HepG2 (cell line): Measurements from ENCODE around the gene MXI1. TPM values are rescaled to one million over a fixed set of nuclear protein-coding genes. Genes with fewer than 3 reads are reported as not detected.

Experiments
- CHD2 ChIP-seq: IDR thresholded peaks from 2 replicates; pipeline ENCODE4 v1.6.1; 2011; ENCODE audit warnings: low read depth, low read length, improper control_type of control experiment
- GATAD2A ChIP-seq: IDR thresholded peaks from 2 replicates; pipeline ENCODE4 v1.6.1; 2016
- HHEX ChIP-seq: IDR thresholded peaks from 2 replicates; pipeline ENCODE4 v1.6.1; 2016; ENCODE audit warnings: control low read depth
- KAT8 ChIP-seq: IDR thresholded peaks from 2 replicates; pipeline ENCODE4 v1.6.1; 2016; ENCODE audit warnings: missing genetic modification reagents, missing compliant biosample characterization
- MIXL1 ChIP-seq: IDR thresholded peaks from 2 replicates; pipeline ENCODE4 v1.6.1; 2016
- PCBP1 ChIP-seq: fragments of 200-400 bp; formaldehyde crosslinking; IDR thresholded peaks from 2 replicates; pipeline ENCODE4 v1.6.1; 2017; ENCODE audit warnings: mild to moderate bottlenecking, low read depth, low read length, borderline replicate concordance
- RAD21 ChIP-seq: fragments of 450-650 bp; formaldehyde crosslinking; IDR thresholded peaks from 2 replicates; pipeline ENCODE4 v1.5.0; 2020; ENCODE audit warnings: mild to moderate bottlenecking
- RARG ChIP-seq: sonication (generic); formaldehyde crosslinking; IDR thresholded peaks from 2 replicates; pipeline ENCODE4 v1.4.0; 2020; ENCODE audit warnings: low read depth, mild to moderate bottlenecking, missing genetic modification reagents
- STAG1 ChIP-seq: sonication (generic); formaldehyde crosslinking; IDR thresholded peaks from 2 replicates; pipeline ENCODE4 v1.4.0; 2020; ENCODE audit warnings: missing genetic modification reagents
- ZFAT ChIP-seq: sonication (generic); formaldehyde crosslinking; conservative IDR thresholded peaks from 2 replicates; pipeline ENCODE4 v1.8.1; 2023; ENCODE audit warnings: missing genetic modification reagents, inconsistent platforms
- ZFYVE20 ChIP-seq: sonication (generic); formaldehyde crosslinking; IDR thresholded peaks from 2 replicates; pipeline ENCODE4 v1.8.0; 2023; ENCODE audit warnings: low read depth, mild to moderate bottlenecking, moderate library complexity, missing genetic modification reagents, borderline replicate concordance
- ZNF496 ChIP-seq: sonication (generic); formaldehyde crosslinking; IDR thresholded peaks from 2 replicates; pipeline ENCODE4 v1.8.1; 2023; ENCODE audit warnings: mild to moderate bottlenecking, moderate library complexity, missing genetic modification reagents; ENCODE audit not compliant: insufficient replicate concordance
- ZNF510 ChIP-seq: sonication (generic); formaldehyde crosslinking; IDR thresholded peaks from 2 replicates; pipeline ENCODE4 v1.4.0; 2020; ENCODE audit warnings: low read depth, mild to moderate bottlenecking, missing genetic modification reagents
- ZNF546 ChIP-seq: sonication (generic); formaldehyde crosslinking; conservative IDR thresholded peaks from 2 replicates; pipeline ENCODE4 v1.8.1; 2023; ENCODE audit warnings: mild to moderate bottlenecking, missing genetic modification reagents
- polyA plus RNA-seq, 8 experiments: library from polyadenylated mRNA; depleted of rRNA in 3 of 8; stranded (reverse) in 7 of 8; unstranded in 1 of 8; fragments of >200 nt; fragmentation: Illumina TruSeq in 4 of 8; extraction: Trizol in 4 of 8; gene quantifications; 2 replicates each; pipeline versions ENCODE4 v1.2.1 to v1.2.3, GENCODE V29; 2011 to 2016; ENCODE audit warnings: low read depth in 4 of 8, missing spikeins in 1 of 8, mixed read lengths in 1 of 8; ENCODE audit not compliant: insufficient read depth in 1 of 8
- total RNA-seq, 5 experiments: library from RNA; depleted of rRNA; stranded (reverse); fragments of >200 nt; fragmentation: Illumina TruSeq; extraction: Trizol; gene quantifications; 2 replicates each; pipeline ENCODE4 v1.2.3, GENCODE V29; 2016; ENCODE audit warnings: low read depth in 1 of 5
- TF ChIP-seq, protein P1 (sequence below): sonication (generic); formaldehyde crosslinking; IDR thresholded peaks from 2 replicates; pipeline ENCODE4 v1.8.1; 2023; ENCODE audit warnings: mild to moderate bottlenecking, inconsistent platforms, moderate library complexity, missing genetic modification reagents, borderline replicate concordance
- TF ChIP-seq, protein P2 (sequence below): sonication (generic); formaldehyde crosslinking; IDR thresholded peaks from 2 replicates; pipeline ENCODE4 v1.4.0; 2020; ENCODE audit warnings: mild to moderate bottlenecking, missing genetic modification reagents
- TF ChIP-seq, protein P3 (sequence below): sonication (generic); formaldehyde crosslinking; IDR thresholded peaks from 2 replicates; pipeline ENCODE4 v1.8.0; 2022; ENCODE audit warnings: missing genetic modification reagents, mild to moderate bottlenecking, borderline replicate concordance
- TF ChIP-seq, protein P4 (sequence below): sonication (generic); formaldehyde crosslinking; IDR thresholded peaks from 2 replicates; pipeline ENCODE4 v1.9.0; 2021; ENCODE audit warnings: missing genetic modification reagents, mild to moderate bottlenecking, borderline replicate concordance
- TF ChIP-seq, protein P5 (sequence below): sonication (generic); formaldehyde crosslinking; IDR thresholded peaks from 2 replicates; pipeline ENCODE4 v1.4.0; 2020; ENCODE audit warnings: missing genetic modification reagents, borderline replicate concordance
- TF ChIP-seq, protein P6 (sequence below): sonication (generic); formaldehyde crosslinking; conservative IDR thresholded peaks from 2 replicates; pipeline ENCODE4 v1.4.0; 2020; ENCODE audit warnings: missing genetic modification reagents

MXI1 gene
- total and polyA plus RNA-seq, 2 of the 13 experiments (the other 11 are each of a cell fraction or from before 2014, with no cell fraction given), result 6.6 to 22.0 TPM

DNA sequence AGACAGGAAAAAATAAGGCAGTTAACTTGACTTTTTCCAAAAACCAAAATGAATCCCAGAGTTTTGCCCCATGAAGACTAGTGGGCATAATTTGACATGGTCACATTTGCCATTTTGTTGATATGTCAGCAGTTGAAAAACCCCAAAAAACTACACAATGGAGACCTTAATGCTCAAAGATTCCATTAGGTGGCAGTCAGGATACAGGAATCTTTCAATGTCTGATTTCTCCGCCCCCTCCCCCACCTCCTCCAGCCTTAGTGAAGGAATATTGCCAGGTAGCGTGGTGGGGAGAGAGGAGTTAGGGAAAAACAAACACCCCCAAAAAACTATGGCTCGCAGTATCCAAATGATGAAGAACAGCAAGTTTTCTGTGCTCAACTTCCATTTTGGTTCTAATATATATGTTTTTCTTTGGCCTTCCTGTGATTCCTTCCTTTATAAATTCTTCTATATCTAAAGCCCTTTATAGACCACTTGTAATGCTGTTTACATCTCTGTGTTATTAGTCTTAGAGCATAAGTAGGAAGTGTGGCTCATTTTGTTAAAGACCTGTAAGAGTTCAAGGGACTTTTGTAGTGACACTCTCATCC, 104.0 kb downstream of the MXI1 start (continued):
- TF ChIP-seq, protein P1, sequence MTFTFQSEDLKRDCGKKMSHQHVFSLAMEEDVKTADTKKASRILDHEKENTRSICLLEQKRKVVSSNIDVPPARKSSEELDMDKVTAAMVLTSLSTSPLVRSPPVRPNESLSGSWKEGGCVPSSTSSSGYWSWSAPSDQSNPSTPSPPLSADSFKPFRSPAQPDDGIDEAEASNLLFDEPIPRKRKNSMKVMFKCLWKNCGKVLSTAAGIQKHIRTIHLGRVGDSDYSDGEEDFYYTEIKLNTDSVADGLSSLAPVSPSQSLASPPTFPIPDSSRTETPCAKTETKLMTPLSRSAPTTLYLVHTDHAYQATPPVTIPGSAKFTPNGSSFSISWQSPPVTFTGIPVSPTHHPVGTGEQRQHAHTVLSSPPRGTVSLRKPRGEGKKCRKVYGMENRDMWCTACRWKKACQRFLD (CRISPR knock-in tag), result no peak
- TF ChIP-seq RAD21 (CRISPR knock-in tag) (peak; percentile 48; the same call in 1 of the 2 replicates), PCBP1 (no peak), GATAD2A (CRISPR knock-in tag) (no peak), MIXL1 (CRISPR knock-in tag) (no peak), ZFAT (CRISPR knock-in tag) (no peak), KAT8 (no peak), ZNF496 (CRISPR knock-in tag) (no peak), RARG (CRISPR knock-in tag) (no peak), STAG1 (CRISPR knock-in tag) (peak; percentile 78), HHEX (CRISPR knock-in tag) (no peak), CHD2 (no peak), ZNF510 (CRISPR knock-in tag) (no peak), ZFYVE20 (CRISPR knock-in tag) (no peak), ZNF546 (no peak)
- TF ChIP-seq, protein P2, sequence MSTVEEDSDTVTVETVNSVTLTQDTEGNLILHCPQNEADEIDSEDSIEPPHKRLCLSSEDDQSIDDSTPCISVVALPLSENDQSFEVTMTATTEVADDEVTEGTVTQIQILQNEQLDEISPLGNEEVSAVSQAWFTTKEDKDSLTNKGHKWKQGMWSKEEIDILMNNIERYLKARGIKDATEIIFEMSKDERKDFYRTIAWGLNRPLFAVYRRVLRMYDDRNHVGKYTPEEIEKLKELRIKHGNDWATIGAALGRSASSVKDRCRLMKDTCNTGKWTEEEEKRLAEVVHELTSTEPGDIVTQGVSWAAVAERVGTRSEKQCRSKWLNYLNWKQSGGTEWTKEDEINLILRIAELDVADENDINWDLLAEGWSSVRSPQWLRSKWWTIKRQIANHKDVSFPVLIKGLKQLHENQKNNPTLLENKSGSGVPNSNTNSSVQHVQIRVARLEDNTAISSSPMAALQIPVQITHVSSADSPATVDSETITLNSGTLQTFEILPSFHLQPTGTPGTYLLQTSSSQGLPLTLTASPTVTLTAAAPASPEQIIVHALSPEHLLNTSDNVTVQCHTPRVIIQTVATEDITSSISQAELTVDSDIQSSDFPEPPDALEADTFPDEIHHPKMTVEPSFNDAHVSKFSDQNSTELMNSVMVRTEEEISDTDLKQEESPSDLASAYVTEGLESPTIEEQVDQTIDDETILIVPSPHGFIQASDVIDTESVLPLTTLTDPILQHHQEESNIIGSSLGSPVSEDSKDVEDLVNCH (CRISPR knock-in tag), result no peak
- TF ChIP-seq, protein P3, sequence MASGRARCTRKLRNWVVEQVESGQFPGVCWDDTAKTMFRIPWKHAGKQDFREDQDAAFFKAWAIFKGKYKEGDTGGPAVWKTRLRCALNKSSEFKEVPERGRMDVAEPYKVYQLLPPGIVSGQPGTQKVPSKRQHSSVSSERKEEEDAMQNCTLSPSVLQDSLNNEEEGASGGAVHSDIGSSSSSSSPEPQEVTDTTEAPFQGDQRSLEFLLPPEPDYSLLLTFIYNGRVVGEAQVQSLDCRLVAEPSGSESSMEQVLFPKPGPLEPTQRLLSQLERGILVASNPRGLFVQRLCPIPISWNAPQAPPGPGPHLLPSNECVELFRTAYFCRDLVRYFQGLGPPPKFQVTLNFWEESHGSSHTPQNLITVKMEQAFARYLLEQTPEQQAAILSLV (CRISPR knock-in tag), result no peak
- TF ChIP-seq, protein P4, sequence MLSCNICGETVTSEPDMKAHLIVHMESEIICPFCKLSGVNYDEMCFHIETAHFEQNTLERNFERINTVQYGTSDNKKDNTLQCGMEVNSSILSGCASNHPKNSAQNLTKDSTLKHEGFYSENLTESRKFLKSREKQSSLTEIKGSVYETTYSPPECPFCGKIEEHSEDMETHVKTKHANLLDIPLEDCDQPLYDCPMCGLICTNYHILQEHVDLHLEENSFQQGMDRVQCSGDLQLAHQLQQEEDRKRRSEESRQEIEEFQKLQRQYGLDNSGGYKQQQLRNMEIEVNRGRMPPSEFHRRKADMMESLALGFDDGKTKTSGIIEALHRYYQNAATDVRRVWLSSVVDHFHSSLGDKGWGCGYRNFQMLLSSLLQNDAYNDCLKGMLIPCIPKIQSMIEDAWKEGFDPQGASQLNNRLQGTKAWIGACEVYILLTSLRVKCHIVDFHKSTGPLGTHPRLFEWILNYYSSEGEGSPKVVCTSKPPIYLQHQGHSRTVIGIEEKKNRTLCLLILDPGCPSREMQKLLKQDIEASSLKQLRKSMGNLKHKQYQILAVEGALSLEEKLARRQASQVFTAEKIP (CRISPR knock-in tag), result no peak
- TF ChIP-seq, protein P5, sequence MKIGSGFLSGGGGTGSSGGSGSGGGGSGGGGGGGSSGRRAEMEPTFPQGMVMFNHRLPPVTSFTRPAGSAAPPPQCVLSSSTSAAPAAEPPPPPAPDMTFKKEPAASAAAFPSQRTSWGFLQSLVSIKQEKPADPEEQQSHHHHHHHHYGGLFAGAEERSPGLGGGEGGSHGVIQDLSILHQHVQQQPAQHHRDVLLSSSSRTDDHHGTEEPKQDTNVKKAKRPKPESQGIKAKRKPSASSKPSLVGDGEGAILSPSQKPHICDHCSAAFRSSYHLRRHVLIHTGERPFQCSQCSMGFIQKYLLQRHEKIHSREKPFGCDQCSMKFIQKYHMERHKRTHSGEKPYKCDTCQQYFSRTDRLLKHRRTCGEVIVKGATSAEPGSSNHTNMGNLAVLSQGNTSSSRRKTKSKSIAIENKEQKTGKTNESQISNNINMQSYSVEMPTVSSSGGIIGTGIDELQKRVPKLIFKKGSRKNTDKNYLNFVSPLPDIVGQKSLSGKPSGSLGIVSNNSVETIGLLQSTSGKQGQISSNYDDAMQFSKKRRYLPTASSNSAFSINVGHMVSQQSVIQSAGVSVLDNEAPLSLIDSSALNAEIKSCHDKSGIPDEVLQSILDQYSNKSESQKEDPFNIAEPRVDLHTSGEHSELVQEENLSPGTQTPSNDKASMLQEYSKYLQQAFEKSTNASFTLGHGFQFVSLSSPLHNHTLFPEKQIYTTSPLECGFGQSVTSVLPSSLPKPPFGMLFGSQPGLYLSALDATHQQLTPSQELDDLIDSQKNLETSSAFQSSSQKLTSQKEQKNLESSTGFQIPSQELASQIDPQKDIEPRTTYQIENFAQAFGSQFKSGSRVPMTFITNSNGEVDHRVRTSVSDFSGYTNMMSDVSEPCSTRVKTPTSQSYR, result peak; percentile 81; the same call in 1 of the 2 replicates
- TF ChIP-seq, protein P6, sequence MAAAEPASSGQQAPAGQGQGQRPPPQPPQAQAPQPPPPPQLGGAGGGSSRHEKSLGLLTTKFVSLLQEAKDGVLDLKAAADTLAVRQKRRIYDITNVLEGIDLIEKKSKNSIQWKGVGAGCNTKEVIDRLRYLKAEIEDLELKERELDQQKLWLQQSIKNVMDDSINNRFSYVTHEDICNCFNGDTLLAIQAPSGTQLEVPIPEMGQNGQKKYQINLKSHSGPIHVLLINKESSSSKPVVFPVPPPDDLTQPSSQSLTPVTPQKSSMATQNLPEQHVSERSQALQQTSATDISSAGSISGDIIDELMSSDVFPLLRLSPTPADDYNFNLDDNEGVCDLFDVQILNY (CRISPR knock-in tag), result no peak
